SK-N-SH (cell line): ENCODE results near the gene RTF2. TPM values are rescaled to one million over a fixed set of nuclear protein-coding genes. Genes with fewer than 3 reads are reported as not detected.

Experiments
- CTCF ChIA-PET: fragments of 300-600, 350-600 bp; formaldehyde crosslinking; extraction: SDS; loops from one replicate; lab custom pipeline; 2021; lab: Yijun Ruan, JAX
- POLR2A ChIA-PET: fragments of 350-600 bp; sonication (Branson Sonifier 250); formaldehyde crosslinking; extraction: SDS; loops from one replicate; lab custom pipeline; 2020; ENCODE audit warnings: antibody characterized with exemption, inconsistent platforms; lab: Yijun Ruan, JAX
- DNase-seq: peaks from one replicate; pipeline ENCODE4 v3.0.0; 2012
- H2AFZ ChIP-seq: fragments of 200-600 bp; sonication (generic); 2 replicates; pipeline ENCODE4 v1.8.1; 2016; ENCODE audit warnings: antibody characterized with exemption, mild to moderate bottlenecking, low read depth
- H3F3A ChIP-seq: fragments of 200-600 bp; sonication (generic); replicated peaks from 2 replicates; pipeline ENCODE3; 2016; ENCODE audit warnings: antibody characterized with exemption, mild to moderate bottlenecking; ENCODE audit not compliant: insufficient read depth
- H3K27ac ChIP-seq, 2 experiments: fragments of 200-500 bp in 1 of 2; fragments of 200-600 bp in 1 of 2; sonication (Bioruptor generic) in 1 of 2; sonication (generic), shearing (Covaris generic) in 1 of 2; 2 replicates each; pipeline versions ENCODE4 v1.5.1 to v1.6.1; 2014 to 2016; ENCODE audit warnings: low read depth in 2 of 2, inconsistent platforms in 1 of 2, low read length in 1 of 2, mild to moderate bottlenecking in 1 of 2, mixed read lengths in 1 of 2
- H3K27me3 ChIP-seq: fragments of 200-600 bp; sonication (generic), shearing (Covaris generic); 2 replicates; pipeline ENCODE4 v1.6.1; 2016; ENCODE audit warnings: mixed run types; ENCODE audit not compliant: insufficient read depth
- H3K36me3 ChIP-seq, 2 experiments: fragments of 200-500 bp in 1 of 2; fragments of 200-600 bp in 1 of 2; sonication (Bioruptor generic) in 1 of 2; sonication (generic) in 1 of 2; replicated peaks in 1 of 2; 2 replicates each; pipeline versions ENCODE3 to v1.5.1; 2014 to 2016; ENCODE audit warnings: low read length in 1 of 2, mild to moderate bottlenecking in 1 of 2; ENCODE audit not compliant: insufficient read depth in 2 of 2, control insufficient read depth in 1 of 2
- H3K4me1 ChIP-seq, 2 experiments: fragments of 200-500 bp in 1 of 2; fragments of 200-600 bp in 1 of 2; sonication (Bioruptor generic) in 1 of 2; sonication (generic), shearing (Covaris generic) in 1 of 2; 2 replicates each; pipeline versions ENCODE4 v1.5.1 to v1.6.1; 2014 to 2016; ENCODE audit warnings: low read depth in 1 of 2, low read length in 1 of 2, mixed run types in 1 of 2; ENCODE audit not compliant: insufficient read depth in 2 of 2, control insufficient read depth in 1 of 2
- H3K4me2 ChIP-seq: fragments of 200-600 bp; sonication (generic), shearing (Covaris generic); 2 replicates; pipeline ENCODE4 v1.6.1; 2017; ENCODE audit warnings: mixed run types
- H3K4me3 ChIP-seq, 2 experiments: fragments of 200-500 bp in 1 of 2; fragments of 200-600 bp in 1 of 2; sonication (Bioruptor generic) in 1 of 2; sonication (generic), shearing (Covaris generic) in 1 of 2; 2 replicates each; pipeline versions ENCODE4 v1.5.1 to v1.8.1; 2014 to 2016; ENCODE audit warnings: low read depth in 2 of 2, inconsistent platforms in 1 of 2, low read length in 1 of 2, mild to moderate bottlenecking in 1 of 2, mixed read lengths in 1 of 2, moderate library complexity in 1 of 2
- H3K79me2 ChIP-seq: fragments of 200-600 bp; sonication (generic); 2 replicates; pipeline ENCODE4 v1.8.1; 2017; ENCODE audit warnings: mild to moderate bottlenecking; ENCODE audit not compliant: insufficient read depth
- H3K9ac ChIP-seq: fragments of 200-600 bp; sonication (generic); 2 replicates; pipeline ENCODE4 v1.6.1; 2017; ENCODE audit warnings: mixed run types
- H3K9me2 ChIP-seq: fragments of 200-600 bp; sonication (generic); 2 replicates; pipeline ENCODE4 v1.6.1; 2017; ENCODE audit warnings: mixed run types
- H3K9me3 ChIP-seq: fragments of 200-600 bp; sonication (generic); 2 replicates; pipeline ENCODE4 v1.6.1; 2017; ENCODE audit warnings: mixed run types, mild to moderate bottlenecking, moderate library complexity
- H4K20me1 ChIP-seq: fragments of 200-600 bp; sonication (generic); 2 replicates; pipeline ENCODE4 v1.6.1; 2017; ENCODE audit warnings: mild to moderate bottlenecking, mixed run types; ENCODE audit not compliant: insufficient read depth
- CHD2 ChIP-seq: fragments of 150-350 bp; IDR thresholded peaks from 2 replicates; pipeline ENCODE4 v1.6.1; 2018; ENCODE audit warnings: low read length; ENCODE audit not compliant: partially characterized antibody
- GABPA ChIP-seq: IDR thresholded peaks from 2 replicates; pipeline ENCODE4 v1.4.0; 2012; ENCODE audit warnings: low read depth, mild to moderate bottlenecking
- JUND ChIP-seq: IDR thresholded peaks from 2 replicates; pipeline ENCODE4 v1.4.0; 2012
- MEF2A ChIP-seq: IDR thresholded peaks from 2 replicates; pipeline ENCODE4 v1.4.0; 2012; ENCODE audit warnings: low read depth, borderline replicate concordance
- NFIC ChIP-seq: IDR thresholded peaks from 2 replicates; pipeline ENCODE4 v1.4.0; 2012; ENCODE audit warnings: borderline replicate concordance
- NRF1 ChIP-seq: IDR thresholded peaks from 2 replicates; pipeline ENCODE4 v1.6.1; 2012; ENCODE audit warnings: low read depth, mild to moderate bottlenecking, low read length
- POLR2AphosphoS5 ChIP-seq: IDR thresholded peaks from 2 replicates; pipeline ENCODE4 v1.6.1; 2012; ENCODE audit warnings: low read depth, low read length
- RAD21 ChIP-seq: IDR thresholded peaks from 2 replicates; pipeline ENCODE4 v1.6.1; 2012; ENCODE audit warnings: mild to moderate bottlenecking, low read length
- TEAD4 ChIP-seq: IDR thresholded peaks from 2 replicates; pipeline ENCODE4 v1.4.0; 2012; ENCODE audit warnings: mild to moderate bottlenecking, borderline replicate concordance; ENCODE audit not compliant: insufficient read depth
- USF1 ChIP-seq: IDR thresholded peaks from 2 replicates; pipeline ENCODE4 v1.4.0; 2012; ENCODE audit warnings: low read depth, borderline replicate concordance
- USF2 ChIP-seq: fragments of 150-350 bp; IDR thresholded peaks from 2 replicates; pipeline ENCODE4 v1.6.1; 2017; ENCODE audit warnings: antibody characterized with exemption, low read length, low read depth, borderline replicate concordance
- YY1 ChIP-seq: IDR thresholded peaks from 2 replicates; pipeline ENCODE4 v1.4.0; 2012; ENCODE audit warnings: low read depth, mild to moderate bottlenecking
- ZBTB33 ChIP-seq: IDR thresholded peaks from 2 replicates; pipeline ENCODE4 v1.4.0; 2012; ENCODE audit warnings: low read depth, borderline replicate concordance
- WGBS: methylation state at CpG from one replicate; pipeline ENCODE4 v1.1.6; 2017; ENCODE audit warnings: low lambda C conversion rate; 5-methylcytosine and 5-hydroxymethylcytosine counted together
- polyA plus RNA-seq, 3 experiments: library from polyadenylated mRNA; depleted of rRNA; stranded (reverse); fragments of >200 nt; gene quantifications; 2 replicates each; pipeline ENCODE4 v1.2.3, GENCODE V29; 2012

Gene RTF2
- polyA plus RNA-seq, 1 of the 3 experiments (the other 2 are of a cell fraction), result 78.2 TPM

- ChIA-PET POLR2A (no interaction called here), CTCF (no interaction called here)
- WGBS, result 89% methylated on average over 3 of the region's 3 CpGs
Observed at GRCh38 chr20:56445130-56445529, 23.3 kb upstream of the RTF2 start.

GRCh38 chr20:56445540-56445939, 22.9 kb upstream of the RTF2 start:
- POLR2A ChIA-PET, result no interaction called here
- no peaks in the 10 kb centered on the region for H3K9me2 ChIP-seq
- H3K27me3 ChIP-seq, result no peaks in the 10 kb centered on the region
- no peaks in the 10 kb centered on the region for H4K20me1 ChIP-seq
- no peak overlapping the region for H3K4me2 ChIP-seq
- no peak overlapping the region for H2AFZ ChIP-seq
- no peaks in the 10 kb centered on the region for H3K36me3 ChIP-seq
- TF ChIP-seq NRF1 (no peak), JUND (no peak), NFIC (no peak), GABPA (no peak), ZBTB33 (no peak), CHD2 (no peak), TEAD4 (no peak), USF2 (no peak), YY1 (no peak)
- TF ChIP-seq, all 33 proteins: peak for 0
- CTCF ChIA-PET, result no interaction called here
- Histone ChIP-seq H3K9ac (no peak overlapping the region), H3F3A (no peaks in the 10 kb centered on the region), H3K9me3 (no peaks in the 10 kb centered on the region), H3K4me3 (no peak overlapping the region), H3K4me1 (0 out of 4 replicates have a peak, but pooled peaks cover 0 to under 1% of the 10 kb centered on the region in 2 experiments), H3K79me2 (no peaks in the 10 kb centered on the region), H3K27ac (no peak overlapping the region)
- 84% methylated on average over 15 of the region's 16 CpGs for WGBS
- no peak for DNase-seq

More at GRCh38 chr20:56445130-56445529, 23.3 kb upstream of the RTF2 start:
- Histone ChIP-seq H3K27ac (no peak overlapping the region), H3K27me3 (no peaks in the 10 kb centered on the region), H3K36me3 (no peaks in the 10 kb centered on the region), H3K79me2 (no peaks in the 10 kb centered on the region), H3K9ac (no peak overlapping the region), H3K9me2 (no peaks in the 10 kb centered on the region), H2AFZ (no peak overlapping the region), H3K4me1 (peaks cover 0 to 5% of the 10 kb centered on the region in 2 experiments; a peak in 1 of 4 replicates), H4K20me1 (no peaks in the 10 kb centered on the region), H3F3A (peaks cover 3% of the 10 kb centered on the region), H3K9me3 (no peaks in the 10 kb centered on the region), H3K4me3 (no peak overlapping the region), H3K4me2 (no peak overlapping the region)
- no peak for DNase-seq
- TF ChIP-seq JUND (no peak), POLR2AphosphoS5 (no peak), MEF2A (no peak), USF1 (no peak), GABPA (no peak), RAD21 (no peak), TEAD4 (no peak)
- TF ChIP-seq, all 33 proteins: peak for 0
